ENCODE measurements around the gene LSR. TPM values are rescaled to one million over a fixed set of nuclear protein-coding genes. Genes with fewer than 3 reads are reported as not detected.

LSR gene
- total RNA-seq, 1 experiment from 2014 or later, result 64.7 TPM

DNA sequence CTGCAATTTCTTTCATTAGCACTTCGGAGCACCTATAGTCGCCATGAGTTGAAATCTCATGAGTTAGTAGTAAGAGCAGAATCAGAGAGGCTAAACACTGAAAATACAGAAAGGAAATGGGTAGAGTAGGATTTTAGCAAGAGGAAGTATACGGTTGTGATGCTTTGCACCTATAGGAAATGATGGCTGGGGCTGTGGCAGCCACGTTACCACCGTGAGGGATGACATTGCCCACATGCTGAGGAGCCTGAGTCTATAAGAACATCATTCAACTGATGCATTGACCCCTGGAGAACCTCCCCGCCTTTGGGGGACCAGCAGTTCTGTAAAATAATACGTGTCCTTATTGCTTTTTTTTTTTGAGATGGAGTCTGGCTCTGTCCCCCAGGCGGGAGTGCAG is 40.7 kb upstream of the LSR start:
- ChIA-PET POLR2A (no interaction called here), CTCF (no interaction called here)
- ATAC-seq, result no peak
- Histone ChIP-seq H3K4me1 (ENCODE audit: control insufficient read depth, insufficient read depth, low read length) (no peaks in the 10 kb centered on the region), H3K9me3 (ENCODE audit: control insufficient read depth, insufficient read depth, low read depth, low read length) (no peaks in the 10 kb centered on the region), H3K36me3 (ENCODE audit: control insufficient read depth, insufficient read depth, low read length) (no peaks in the 10 kb centered on the region), H3K27ac (ENCODE audit: low read length) (no peak overlapping the region), H3K27me3 (ENCODE audit: control insufficient read depth, insufficient read depth, low read length) (no peaks in the 10 kb centered on the region), H3K4me3 (ENCODE audit: low read depth in 2 of 2, low read length in 2 of 2) (no peak overlapping the region)
- TF ChIP-seq POLR2AphosphoS5 (IDR thresholded peaks at IDR 0.05; ENCODE audit: low read depth, low read length), result no peak
- TF ChIP-seq, protein P1, sequence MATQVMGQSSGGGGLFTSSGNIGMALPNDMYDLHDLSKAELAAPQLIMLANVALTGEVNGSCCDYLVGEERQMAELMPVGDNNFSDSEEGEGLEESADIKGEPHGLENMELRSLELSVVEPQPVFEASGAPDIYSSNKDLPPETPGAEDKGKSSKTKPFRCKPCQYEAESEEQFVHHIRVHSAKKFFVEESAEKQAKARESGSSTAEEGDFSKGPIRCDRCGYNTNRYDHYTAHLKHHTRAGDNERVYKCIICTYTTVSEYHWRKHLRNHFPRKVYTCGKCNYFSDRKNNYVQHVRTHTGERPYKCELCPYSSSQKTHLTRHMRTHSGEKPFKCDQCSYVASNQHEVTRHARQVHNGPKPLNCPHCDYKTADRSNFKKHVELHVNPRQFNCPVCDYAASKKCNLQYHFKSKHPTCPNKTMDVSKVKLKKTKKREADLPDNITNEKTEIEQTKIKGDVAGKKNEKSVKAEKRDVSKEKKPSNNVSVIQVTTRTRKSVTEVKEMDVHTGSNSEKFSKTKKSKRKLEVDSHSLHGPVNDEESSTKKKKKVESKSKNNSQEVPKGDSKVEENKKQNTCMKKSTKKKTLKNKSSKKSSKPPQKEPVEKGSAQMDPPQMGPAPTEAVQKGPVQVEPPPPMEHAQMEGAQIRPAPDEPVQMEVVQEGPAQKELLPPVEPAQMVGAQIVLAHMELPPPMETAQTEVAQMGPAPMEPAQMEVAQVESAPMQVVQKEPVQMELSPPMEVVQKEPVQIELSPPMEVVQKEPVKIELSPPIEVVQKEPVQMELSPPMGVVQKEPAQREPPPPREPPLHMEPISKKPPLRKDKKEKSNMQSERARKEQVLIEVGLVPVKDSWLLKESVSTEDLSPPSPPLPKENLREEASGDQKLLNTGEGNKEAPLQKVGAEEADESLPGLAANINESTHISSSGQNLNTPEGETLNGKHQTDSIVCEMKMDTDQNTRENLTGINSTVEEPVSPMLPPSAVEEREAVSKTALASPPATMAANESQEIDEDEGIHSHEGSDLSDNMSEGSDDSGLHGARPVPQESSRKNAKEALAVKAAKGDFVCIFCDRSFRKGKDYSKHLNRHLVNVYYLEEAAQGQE (IDR thresholded peaks at IDR 0.05; ENCODE audit: insufficient read depth in 1 of 2, low read depth in 2 of 2, low read length in 1 of 2), result no peak
- no peak for TF ChIP-seq SIN3A (IDR thresholded peaks at IDR 0.05; ENCODE audit: borderline replicate concordance, insufficient read depth, low read depth, low read length)
- TF ChIP-seq, protein P2, sequence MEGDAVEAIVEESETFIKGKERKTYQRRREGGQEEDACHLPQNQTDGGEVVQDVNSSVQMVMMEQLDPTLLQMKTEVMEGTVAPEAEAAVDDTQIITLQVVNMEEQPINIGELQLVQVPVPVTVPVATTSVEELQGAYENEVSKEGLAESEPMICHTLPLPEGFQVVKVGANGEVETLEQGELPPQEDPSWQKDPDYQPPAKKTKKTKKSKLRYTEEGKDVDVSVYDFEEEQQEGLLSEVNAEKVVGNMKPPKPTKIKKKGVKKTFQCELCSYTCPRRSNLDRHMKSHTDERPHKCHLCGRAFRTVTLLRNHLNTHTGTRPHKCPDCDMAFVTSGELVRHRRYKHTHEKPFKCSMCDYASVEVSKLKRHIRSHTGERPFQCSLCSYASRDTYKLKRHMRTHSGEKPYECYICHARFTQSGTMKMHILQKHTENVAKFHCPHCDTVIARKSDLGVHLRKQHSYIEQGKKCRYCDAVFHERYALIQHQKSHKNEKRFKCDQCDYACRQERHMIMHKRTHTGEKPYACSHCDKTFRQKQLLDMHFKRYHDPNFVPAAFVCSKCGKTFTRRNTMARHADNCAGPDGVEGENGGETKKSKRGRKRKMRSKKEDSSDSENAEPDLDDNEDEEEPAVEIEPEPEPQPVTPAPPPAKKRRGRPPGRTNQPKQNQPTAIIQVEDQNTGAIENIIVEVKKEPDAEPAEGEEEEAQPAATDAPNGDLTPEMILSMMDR (IDR thresholded peaks at IDR 0.05), result no peak
- TF ChIP-seq TCF7L2 (IDR thresholded peaks at IDR 0.05; ENCODE audit: low read depth, low read length), result no peak
- BruUV-seq (replicated peaks), result no TSS peak
- in situ Hi-C loops (cut with HindIII; ENCODE audit: low pct_unique_long_range_greater_than_20kb, low sequenced_read_pairs) (no loop called here), intact Hi-C loops (cut with micrococcal nuclease; ENCODE audit: unreplicated experiment) (no loop called here)
- DNase-seq (ENCODE audit: low read depth, low spot score), result no peak

DNA sequence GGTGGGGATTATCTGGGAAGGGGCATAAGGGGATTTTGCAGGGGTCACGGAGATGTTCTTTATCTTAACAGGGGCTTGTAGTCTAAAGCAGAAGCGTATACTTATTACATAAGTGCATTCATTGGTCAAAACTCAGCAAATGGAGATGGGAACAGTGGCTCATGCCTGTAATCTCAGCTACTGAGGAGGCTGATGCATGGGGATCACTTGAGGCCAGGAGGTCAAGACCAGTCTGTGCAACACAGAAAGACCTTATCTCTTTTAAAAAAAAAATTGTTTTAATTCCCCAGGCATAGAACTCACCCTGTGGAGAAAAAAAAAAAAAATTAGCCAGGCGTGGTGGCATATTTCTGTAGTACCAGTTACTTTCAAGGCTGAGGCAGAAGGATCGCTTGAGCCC is 39.2 kb upstream of the LSR start:
- no TSS peak for BruUV-seq (replicated peaks)
- Histone ChIP-seq H3K4me3 (ENCODE audit: low read depth in 2 of 2, low read length in 2 of 2) (no peak overlapping the region), H3K4me1 (ENCODE audit: control insufficient read depth, insufficient read depth, low read length) (peaks cover 6% of the 10 kb centered on the region; the same call in 1 of the 2 replicates), H3K9me3 (ENCODE audit: control insufficient read depth, insufficient read depth, low read depth, low read length) (no peaks in the 10 kb centered on the region), H3K27me3 (ENCODE audit: control insufficient read depth, insufficient read depth, low read length) (no peaks in the 10 kb centered on the region), H3K36me3 (ENCODE audit: control insufficient read depth, insufficient read depth, low read length) (no peaks in the 10 kb centered on the region), H3K27ac (ENCODE audit: low read length) (no peak overlapping the region)
- CTCF ChIA-PET, result no interaction called here
- no peak for DNase-seq (ENCODE audit: low read depth, low spot score)
- in situ Hi-C loops (cut with HindIII; ENCODE audit: low pct_unique_long_range_greater_than_20kb, low sequenced_read_pairs) (no loop called here), intact Hi-C loops (cut with micrococcal nuclease; ENCODE audit: unreplicated experiment) (no loop called here)
- POLR2A ChIA-PET, result no interaction called here
- TF ChIP-seq, protein P2 (IDR thresholded peaks at IDR 0.05), result no peak
- TF ChIP-seq, protein P1 (IDR thresholded peaks at IDR 0.05; ENCODE audit: insufficient read depth in 1 of 2, low read depth in 2 of 2, low read length in 1 of 2), result no peak
- TF ChIP-seq POLR2AphosphoS5 (IDR thresholded peaks at IDR 0.05; ENCODE audit: low read depth, low read length), result no peak
- TF ChIP-seq SIN3A (IDR thresholded peaks at IDR 0.05; ENCODE audit: borderline replicate concordance, insufficient read depth, low read depth, low read length), result no peak
- no peak for TF ChIP-seq TCF7L2 (IDR thresholded peaks at IDR 0.05; ENCODE audit: low read depth, low read length)
- ATAC-seq, result no peak

Data from Panc1 (cell line).